ENCODE results near the gene KLHDC8A.

DNA sequence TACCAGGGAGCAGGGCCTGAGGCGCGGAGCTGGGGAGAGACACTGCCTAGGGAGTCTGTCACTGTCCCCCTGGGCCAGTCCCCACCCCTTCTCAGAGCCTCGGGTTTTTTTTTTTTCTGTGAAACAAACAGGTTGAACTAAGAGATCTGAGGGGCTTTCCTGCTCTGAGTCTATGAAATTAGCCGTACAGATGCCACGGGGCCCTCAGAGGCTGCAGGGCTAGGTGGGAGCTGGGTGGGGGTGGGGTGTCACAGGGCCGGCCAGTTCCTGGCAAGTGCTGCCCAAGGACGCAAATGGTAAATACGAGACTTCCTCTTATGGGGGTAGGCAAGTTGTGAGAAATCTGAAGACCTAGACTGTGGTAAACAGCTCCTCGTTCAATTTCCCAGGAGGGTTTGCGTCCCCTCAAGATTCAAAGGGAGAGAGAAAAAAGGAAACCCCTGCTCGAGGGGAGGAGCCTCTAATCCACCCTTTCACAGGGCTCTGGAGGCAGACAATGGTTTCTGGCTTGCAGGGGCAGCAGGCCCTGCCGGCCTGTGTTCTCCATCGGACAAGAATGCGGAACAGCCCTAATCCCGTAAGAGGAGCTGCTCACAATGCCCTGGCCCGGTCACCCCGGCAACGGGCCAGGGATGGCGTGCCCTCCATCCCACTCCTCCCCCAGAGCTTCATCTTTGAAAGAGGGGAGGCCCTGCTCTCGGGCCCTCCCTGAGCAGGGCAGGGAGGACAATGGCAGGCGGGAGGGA is 43.0 kb downstream of the KLHDC8A start:
- no peak for TF ChIP-seq POLR2A (IDR thresholded peaks at IDR 0.05)
- TF ChIP-seq, protein P1, sequence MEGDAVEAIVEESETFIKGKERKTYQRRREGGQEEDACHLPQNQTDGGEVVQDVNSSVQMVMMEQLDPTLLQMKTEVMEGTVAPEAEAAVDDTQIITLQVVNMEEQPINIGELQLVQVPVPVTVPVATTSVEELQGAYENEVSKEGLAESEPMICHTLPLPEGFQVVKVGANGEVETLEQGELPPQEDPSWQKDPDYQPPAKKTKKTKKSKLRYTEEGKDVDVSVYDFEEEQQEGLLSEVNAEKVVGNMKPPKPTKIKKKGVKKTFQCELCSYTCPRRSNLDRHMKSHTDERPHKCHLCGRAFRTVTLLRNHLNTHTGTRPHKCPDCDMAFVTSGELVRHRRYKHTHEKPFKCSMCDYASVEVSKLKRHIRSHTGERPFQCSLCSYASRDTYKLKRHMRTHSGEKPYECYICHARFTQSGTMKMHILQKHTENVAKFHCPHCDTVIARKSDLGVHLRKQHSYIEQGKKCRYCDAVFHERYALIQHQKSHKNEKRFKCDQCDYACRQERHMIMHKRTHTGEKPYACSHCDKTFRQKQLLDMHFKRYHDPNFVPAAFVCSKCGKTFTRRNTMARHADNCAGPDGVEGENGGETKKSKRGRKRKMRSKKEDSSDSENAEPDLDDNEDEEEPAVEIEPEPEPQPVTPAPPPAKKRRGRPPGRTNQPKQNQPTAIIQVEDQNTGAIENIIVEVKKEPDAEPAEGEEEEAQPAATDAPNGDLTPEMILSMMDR (IDR thresholded peaks at IDR 0.05), result no peak
